Immature natural killer cell (primary cell): ENCODE measurements around the gene IQGAP1. TPM values are rescaled to one million over a fixed set of nuclear protein-coding genes. Genes with fewer than 3 reads are reported as not detected.

Experiments used
- DNase-seq, 3 donors: peaks; one replicate each; pipeline ENCODE4 v3.0.0; 2022; ENCODE audit warnings: mixed read lengths in 1 of 3
- H3K27ac Mint-ChIP-seq, 6 donors: one replicate each; pipeline ENCODE4 v1.8.0; 2020; ENCODE audit warnings: mixed read lengths in 6 of 6, mild to moderate bottlenecking in 5 of 6, inconsistent platforms in 4 of 6, moderate library complexity in 3 of 6
- H3K27me3 Mint-ChIP-seq, 3 donors: one replicate each; pipeline ENCODE4 v1.8.0; 2020 to 2021; ENCODE audit warnings: low read depth in 3 of 3, mild to moderate bottlenecking in 3 of 3, mixed read lengths in 3 of 3, moderate library complexity in 3 of 3, inconsistent platforms in 1 of 3
- H3K36me3 Mint-ChIP-seq, 3 donors: one replicate each; pipeline ENCODE4 v1.8.0; 2020; ENCODE audit warnings: mixed read lengths in 3 of 3, inconsistent platforms in 2 of 3, mild to moderate bottlenecking in 2 of 3
- H3K4me1 Mint-ChIP-seq, 2 donors: one replicate each; pipeline ENCODE4 v1.8.0; 2020; ENCODE audit warnings: inconsistent platforms in 2 of 2, mild to moderate bottlenecking in 2 of 2, mixed read lengths in 2 of 2, moderate library complexity in 1 of 2
- H3K4me3 Mint-ChIP-seq, 5 donors: one replicate each; pipeline ENCODE4 v1.8.0; 2020; ENCODE audit warnings: mild to moderate bottlenecking in 5 of 5, mixed read lengths in 5 of 5, inconsistent platforms in 3 of 5, moderate library complexity in 3 of 5
- H3K9me3 Mint-ChIP-seq, 6 donors: one replicate each; pipeline ENCODE4 v1.8.0; 2020; ENCODE audit warnings: mild to moderate bottlenecking in 6 of 6, mixed read lengths in 6 of 6, inconsistent platforms in 4 of 6, moderate library complexity in 3 of 6
- polyA plus RNA-seq, 3 donors: library from polyadenylated mRNA; unstranded; fragments of 300-500 nt; fragmentation: Illumina TruSeq; gene quantifications; one replicate each; pipeline ENCODE4 v1.2.3, GENCODE V29; 2021

The IQGAP1 gene
- polyA plus RNA-seq, 3 donors from 2014 or later: 179 to 346 (median 238) TPM

DNA sequence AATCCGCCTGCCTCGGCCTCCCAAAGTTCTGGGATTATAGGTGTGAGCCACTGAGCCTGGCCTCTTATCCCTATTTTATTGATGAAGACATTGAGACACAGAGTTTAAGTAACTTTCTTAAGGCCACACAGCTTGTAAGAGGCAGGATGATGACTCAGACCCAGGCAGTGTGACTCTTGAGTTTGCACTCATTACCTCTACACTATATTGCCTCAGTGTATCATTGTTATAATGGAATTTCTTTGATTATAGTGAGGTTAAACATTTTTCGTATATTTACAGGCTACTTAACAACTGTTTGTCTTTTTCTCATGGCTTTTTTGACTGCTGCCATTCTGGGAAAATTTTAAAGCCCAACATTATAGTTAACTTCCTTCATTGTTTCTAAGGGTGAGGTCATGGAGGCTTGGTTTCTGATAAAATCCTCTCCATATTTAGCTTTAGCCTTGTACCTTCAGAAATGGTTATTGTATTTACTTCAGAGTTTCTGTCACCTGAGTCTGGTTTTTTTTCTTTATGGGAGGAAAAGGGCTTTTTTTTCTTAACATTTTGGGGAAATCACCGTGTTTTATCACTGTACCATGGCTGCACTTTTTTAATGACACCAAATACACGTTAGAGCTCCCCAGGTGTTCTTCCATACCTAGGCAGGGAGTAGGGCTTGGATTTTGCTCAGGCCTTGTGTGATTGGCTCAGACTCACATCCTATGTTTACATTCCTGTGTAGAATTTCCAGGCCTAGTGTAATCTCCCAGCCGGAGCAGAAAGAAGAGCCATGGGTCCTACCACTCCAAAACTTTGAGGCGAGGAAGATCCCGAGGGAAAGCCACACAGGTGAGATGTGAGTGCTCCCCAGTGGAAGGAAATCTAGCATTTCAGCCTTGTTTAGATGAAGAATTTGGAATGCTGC lies 29.7 kb upstream of the IQGAP1 start:
- Mint-ChIP-seq H3K27ac (no peak overlapping the region), H3K4me1 (peaks cover 28 to 29% of the 10 kb centered on the region in 2 donors), H3K9me3 (no peaks in the 10 kb centered on the region), H3K36me3 (no peaks in the 10 kb centered on the region), H3K27me3 (peaks cover 0 to 2% (median 0%) of the 10 kb centered on the region in 3 donors), H3K4me3 (no peak overlapping the region)
- no peak for DNase-seq

DNA sequence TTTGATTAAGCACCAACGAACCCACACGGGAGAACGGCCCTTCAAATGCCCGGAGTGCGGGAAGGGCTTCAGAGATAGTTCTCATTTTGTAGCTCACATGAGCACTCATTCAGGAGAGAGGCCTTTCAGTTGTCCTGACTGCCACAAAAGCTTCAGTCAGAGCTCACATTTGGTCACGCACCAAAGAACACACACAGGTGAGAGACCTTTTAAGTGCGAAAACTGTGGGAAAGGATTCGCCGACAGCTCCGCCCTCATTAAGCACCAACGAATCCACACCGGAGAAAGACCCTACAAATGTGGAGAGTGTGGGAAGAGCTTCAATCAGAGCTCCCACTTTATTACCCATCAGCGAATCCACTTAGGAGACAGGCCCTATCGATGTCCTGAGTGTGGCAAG lies 27.3 kb upstream of the IQGAP1 start:
- peak overlapping the region in 2 of 6 donors; percentile 12 to 55 for H3K27ac Mint-ChIP-seq
- peaks cover 0 to 2% (median 2%) of the 10 kb centered on the region in 3 donors for H3K27me3 Mint-ChIP-seq
- no peaks in the 10 kb centered on the region for H3K9me3 Mint-ChIP-seq
- peaks cover 33 to 36% of the 10 kb centered on the region in 2 donors for H3K4me1 Mint-ChIP-seq
- H3K36me3 Mint-ChIP-seq: no peaks in the 10 kb centered on the region
- DNase-seq: no peak
- no peak overlapping the region for H3K4me3 Mint-ChIP-seq

DNA sequence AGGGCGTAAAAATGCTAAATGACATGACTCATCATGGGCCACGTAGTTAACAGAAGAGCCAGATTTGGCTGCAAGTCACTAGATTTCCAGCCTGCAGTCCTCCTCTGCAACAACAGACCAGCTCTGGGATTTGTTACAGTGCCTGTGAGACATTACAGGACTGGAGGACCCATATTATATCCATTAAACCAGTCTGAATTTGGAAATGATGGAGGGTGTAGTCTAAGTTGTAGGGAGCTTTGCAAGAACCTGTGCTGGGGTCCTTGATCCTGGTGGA lies 25.2 kb upstream of the IQGAP1 start:
- H3K27me3 Mint-ChIP-seq: peaks cover 0 to 2% (median 2%) of the 10 kb centered on the region in 3 donors
- DNase-seq: no peak
- H3K9me3 Mint-ChIP-seq: no peaks in the 10 kb centered on the region
- H3K27ac Mint-ChIP-seq: peak overlapping the region; percentile 1 to 83 (median 52)
- H3K36me3 Mint-ChIP-seq: no peaks in the 10 kb centered on the region
- H3K4me1 Mint-ChIP-seq: peaks cover 33 to 39% of the 10 kb centered on the region in 2 donors
- H3K4me3 Mint-ChIP-seq: peak overlapping the region in 3 of 5 donors; percentile 11 to 67 (median 63)

DNA sequence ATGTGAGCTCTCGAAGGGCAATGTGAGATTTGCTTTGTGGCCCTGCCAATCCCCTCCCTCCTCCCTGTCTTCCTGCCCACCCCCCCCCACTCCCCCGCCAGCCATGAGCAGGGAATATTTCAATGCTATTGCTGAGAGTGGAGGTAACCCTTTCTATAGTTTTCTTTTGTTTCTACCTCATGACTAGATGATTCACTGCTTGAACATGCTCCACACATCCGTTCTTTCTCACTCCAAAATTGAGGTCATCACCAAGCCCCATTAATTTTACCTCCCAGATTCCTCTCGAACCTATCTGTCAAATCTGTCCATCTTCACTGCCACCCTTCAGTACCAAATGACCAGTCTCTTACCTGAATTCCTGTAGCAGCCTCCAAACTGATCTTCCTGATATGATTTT lies 23.8 kb upstream of the IQGAP1 start:
- no peak for DNase-seq
- Mint-ChIP-seq H3K36me3 (no peaks in the 10 kb centered on the region), H3K9me3 (no peaks in the 10 kb centered on the region), H3K4me3 (no peak overlapping the region), H3K27me3 (peaks cover 0 to 3% (median 2%) of the 10 kb centered on the region in 3 donors), H3K4me1 (peaks cover 33 to 40% of the 10 kb centered on the region in 2 donors), H3K27ac (peak overlapping the region in 2 of 6 donors; percentile 24 to 76)

DNA sequence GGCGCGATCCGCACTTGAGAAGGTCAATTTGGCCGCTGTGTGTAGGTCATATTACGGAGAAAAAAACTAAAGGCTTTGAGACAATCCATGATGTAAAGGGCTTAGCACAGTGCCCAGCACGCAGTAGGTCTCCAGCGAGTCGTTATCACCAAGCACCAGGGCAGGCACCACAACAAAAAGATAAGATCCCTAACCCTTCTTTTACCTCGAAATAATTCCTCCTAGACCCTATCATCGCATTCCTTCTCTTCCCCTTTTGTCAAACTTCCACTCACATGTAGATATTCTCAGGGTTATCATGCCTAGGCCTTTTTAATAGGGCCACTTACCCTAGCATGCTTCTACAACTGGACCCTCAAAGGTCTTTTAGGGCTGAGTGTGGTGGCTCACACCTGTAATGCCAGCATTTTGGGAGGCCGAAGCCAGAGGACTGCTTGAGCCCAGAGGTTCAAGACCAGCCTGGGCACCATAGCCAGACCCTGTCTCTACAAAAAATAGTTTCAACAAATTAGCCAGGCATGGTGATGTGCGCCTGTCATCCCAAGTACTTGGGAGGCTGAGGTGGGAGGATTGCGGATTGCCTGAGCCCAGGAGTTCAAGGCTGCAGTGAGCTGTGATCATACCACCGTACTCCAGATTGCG lies 22.5 kb upstream of the IQGAP1 start:
- H3K4me3 Mint-ChIP-seq: no peak overlapping the region
- peaks cover 0 to 3% (median 0%) of the 10 kb centered on the region in 3 donors for H3K27me3 Mint-ChIP-seq
- H3K36me3 Mint-ChIP-seq: no peaks in the 10 kb centered on the region
- H3K27ac Mint-ChIP-seq: peak overlapping the region in 1 of 6 donors; percentile 42
- H3K9me3 Mint-ChIP-seq: no peaks in the 10 kb centered on the region
- H3K4me1 Mint-ChIP-seq: peaks cover 26 to 34% of the 10 kb centered on the region in 2 donors
- no peak for DNase-seq

DNA sequence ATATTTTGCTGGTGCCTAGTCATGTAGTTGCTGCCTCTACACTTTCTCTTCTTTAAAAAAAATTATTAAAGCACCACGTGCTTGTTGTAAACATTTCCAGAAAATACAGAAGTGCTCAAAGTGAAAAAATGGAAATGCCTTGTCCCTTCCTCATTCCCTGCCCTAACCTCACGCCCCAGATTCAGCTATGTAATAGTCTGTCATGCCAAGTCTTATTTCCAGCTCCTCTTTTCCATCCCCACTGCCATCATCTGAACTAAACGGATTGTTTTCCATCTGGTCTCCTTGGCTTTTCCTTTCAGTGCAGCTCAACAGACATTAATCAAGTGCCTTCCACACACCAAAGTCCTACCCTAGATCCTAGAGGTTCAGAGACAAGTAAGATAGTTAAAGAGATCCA lies 20.5 kb upstream of the IQGAP1 start:
- H3K4me1 Mint-ChIP-seq: peaks cover 12 to 18% of the 10 kb centered on the region in 2 donors
- H3K36me3 Mint-ChIP-seq: no peaks in the 10 kb centered on the region
- DNase-seq: no peak
- H3K9me3 Mint-ChIP-seq: no peaks in the 10 kb centered on the region
- peaks cover 0 to 3% (median 0%) of the 10 kb centered on the region in 3 donors for H3K27me3 Mint-ChIP-seq
- H3K4me3 Mint-ChIP-seq: no peak overlapping the region
- no peak overlapping the region for H3K27ac Mint-ChIP-seq

DNA sequence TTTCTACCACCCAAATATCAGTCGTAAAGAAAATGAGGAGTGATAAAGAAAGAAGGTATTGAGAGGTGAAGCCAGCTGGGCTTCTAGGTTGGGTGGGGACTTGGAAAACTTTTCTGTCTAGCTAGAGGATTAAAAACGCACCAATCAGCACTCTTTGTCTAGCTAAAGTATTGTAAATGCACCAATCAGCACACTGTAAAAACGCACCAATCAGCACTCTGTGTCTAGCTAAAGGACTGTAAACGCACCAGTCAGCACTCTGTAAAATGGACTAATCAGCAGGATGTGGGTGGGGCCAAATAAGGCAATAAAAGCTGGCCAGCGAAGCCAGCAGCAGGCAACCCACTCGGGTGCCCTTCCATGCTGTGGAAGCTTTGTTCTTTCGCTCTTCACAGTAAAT lies 13.0 kb upstream of the IQGAP1 start:
- H3K4me3 Mint-ChIP-seq: peak overlapping the region; percentile 18 to 74 (median 51)
- peaks cover 2 to 13% (median 5%) of the 10 kb centered on the region in 6 donors for H3K9me3 Mint-ChIP-seq
- peaks cover 0 to 5% (median 4%) of the 10 kb centered on the region in 3 donors for H3K27me3 Mint-ChIP-seq
- peaks cover 50 to 52% of the 10 kb centered on the region in 2 donors for H3K4me1 Mint-ChIP-seq
- no peak for DNase-seq
- H3K36me3 Mint-ChIP-seq: peaks cover 0 to 7% (median 7%) of the 10 kb centered on the region in 3 donors
- H3K27ac Mint-ChIP-seq: peak overlapping the region in 2 of 6 donors; percentile 61 to 75

DNA sequence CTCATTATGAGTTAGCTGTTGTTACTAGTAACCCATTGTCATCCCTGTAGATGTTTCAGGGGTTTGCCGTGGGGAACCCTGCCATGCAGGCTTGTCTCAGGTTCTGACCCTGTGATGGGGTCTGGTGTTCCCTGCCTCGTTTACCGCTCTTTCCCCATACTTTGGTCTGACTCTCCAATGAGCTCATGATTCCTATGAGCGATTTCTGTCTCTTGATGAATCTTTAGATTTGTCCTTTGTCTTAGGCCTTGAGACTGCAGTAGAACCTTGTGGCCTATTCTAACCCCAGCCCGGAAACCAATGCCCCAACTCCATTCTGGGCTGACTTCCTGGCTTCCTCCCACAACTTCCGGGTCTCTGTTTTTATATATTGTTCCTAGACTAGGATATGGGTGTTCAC lies 11.3 kb upstream of the IQGAP1 start:
- Mint-ChIP-seq H3K9me3 (peaks cover 4 to 19% (median 9%) of the 10 kb centered on the region in 6 donors), H3K27ac (peak overlapping the region; percentile 78 to 93 (median 87)), H3K36me3 (peaks cover 4 to 12% (median 7%) of the 10 kb centered on the region in 3 donors), H3K4me3 (peak overlapping the region; percentile 74 to 87 (median 79)), H3K4me1 (peaks cover 50 to 56% of the 10 kb centered on the region in 2 donors), H3K27me3 (peaks cover 2 to 5% (median 4%) of the 10 kb centered on the region in 3 donors)
- peak; percentile 77 to 81 (median 79) for DNase-seq

DNA sequence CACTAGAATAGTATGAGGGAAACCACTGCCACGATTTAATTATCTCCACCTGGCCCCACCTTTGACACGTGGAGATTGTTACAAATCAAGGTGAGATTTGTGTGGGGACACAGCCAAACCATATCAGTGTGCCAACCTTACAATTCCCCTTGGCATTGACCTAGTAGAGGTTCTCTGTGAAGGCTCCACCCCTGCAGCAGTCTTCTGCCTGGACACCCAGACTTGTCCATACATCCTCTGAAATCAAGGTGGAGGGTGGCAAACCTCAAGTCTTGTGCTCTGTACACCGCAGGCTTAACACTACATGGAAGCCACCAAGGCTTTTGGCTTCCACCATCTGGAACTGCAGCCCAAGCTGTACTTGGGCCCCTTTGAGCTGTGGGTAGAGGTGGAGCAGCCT lies 8.8 kb upstream of the IQGAP1 start:
- Mint-ChIP-seq H3K4me1 (peaks cover 50 to 52% of the 10 kb centered on the region in 2 donors), H3K27me3 (peaks cover 2 to 5% (median 4%) of the 10 kb centered on the region in 3 donors), H3K27ac (peak overlapping the region in 1 of 6 donors; percentile 69), H3K9me3 (peaks cover 4 to 19% (median 9%) of the 10 kb centered on the region in 6 donors), H3K36me3 (peaks cover 4 to 12% (median 7%) of the 10 kb centered on the region in 3 donors), H3K4me3 (no peak overlapping the region)
- DNase-seq: no peak

DNA sequence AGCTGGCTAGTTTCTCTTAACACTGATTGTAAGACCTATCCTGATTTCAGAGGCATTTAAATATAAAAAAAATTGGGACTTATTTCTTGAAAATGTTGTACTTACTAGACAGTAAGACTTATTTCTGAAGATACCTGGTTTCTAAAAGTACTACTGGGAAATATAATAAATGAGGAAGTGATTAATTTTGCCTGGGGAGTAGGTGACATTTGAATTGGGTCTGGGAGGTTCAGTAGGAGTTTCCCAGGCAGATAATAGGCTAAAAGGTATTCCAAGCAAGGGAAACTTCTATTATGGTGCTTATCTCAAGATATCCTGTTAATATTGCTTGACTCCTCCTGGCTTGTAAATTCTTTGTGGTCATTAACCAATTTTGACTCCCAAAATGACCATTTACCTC lies 6.5 kb upstream of the IQGAP1 start:
- no peak for DNase-seq
- Mint-ChIP-seq H3K4me1 (peaks cover 33 to 34% of the 10 kb centered on the region in 2 donors), H3K9me3 (peaks cover 4 to 19% (median 9%) of the 10 kb centered on the region in 6 donors), H3K4me3 (no peak overlapping the region), H3K36me3 (peaks cover 0 to 12% (median 4%) of the 10 kb centered on the region in 3 donors), H3K27me3 (peaks cover 2 to 5% (median 4%) of the 10 kb centered on the region in 3 donors), H3K27ac (peak overlapping the region in 1 of 6 donors; percentile 36)

DNA sequence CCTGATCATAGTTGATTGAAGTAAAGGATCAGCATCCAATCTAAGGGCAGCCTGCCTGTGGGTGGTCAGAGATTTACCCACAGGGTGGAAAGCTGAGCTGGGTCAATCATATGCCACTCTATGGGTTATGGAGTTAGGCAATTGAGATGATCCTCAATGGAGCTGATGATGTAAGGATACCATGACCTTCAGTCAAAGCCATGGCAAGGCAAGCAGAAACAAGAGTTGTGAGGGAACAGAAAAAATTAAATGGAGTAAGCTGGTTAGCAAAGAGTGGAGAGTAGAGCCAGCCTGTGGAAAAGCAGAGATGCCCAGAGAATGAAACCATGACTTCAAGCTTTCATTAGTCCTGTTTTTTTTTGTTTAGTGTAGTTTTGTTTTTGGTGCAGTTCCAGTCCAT lies 5.7 kb upstream of the IQGAP1 start:
- no peak for DNase-seq
- H3K27me3 Mint-ChIP-seq: peaks cover 1 to 3% (median 2%) of the 10 kb centered on the region in 3 donors
- peaks cover 27 to 29% of the 10 kb centered on the region in 2 donors for H3K4me1 Mint-ChIP-seq
- peak overlapping the region in 1 of 6 donors; percentile 10 for H3K27ac Mint-ChIP-seq
- H3K9me3 Mint-ChIP-seq: peaks cover 4 to 19% (median 9%) of the 10 kb centered on the region in 6 donors
- H3K4me3 Mint-ChIP-seq: no peak overlapping the region
- H3K36me3 Mint-ChIP-seq: peaks cover 0 to 12% (median 4%) of the 10 kb centered on the region in 3 donors

DNA sequence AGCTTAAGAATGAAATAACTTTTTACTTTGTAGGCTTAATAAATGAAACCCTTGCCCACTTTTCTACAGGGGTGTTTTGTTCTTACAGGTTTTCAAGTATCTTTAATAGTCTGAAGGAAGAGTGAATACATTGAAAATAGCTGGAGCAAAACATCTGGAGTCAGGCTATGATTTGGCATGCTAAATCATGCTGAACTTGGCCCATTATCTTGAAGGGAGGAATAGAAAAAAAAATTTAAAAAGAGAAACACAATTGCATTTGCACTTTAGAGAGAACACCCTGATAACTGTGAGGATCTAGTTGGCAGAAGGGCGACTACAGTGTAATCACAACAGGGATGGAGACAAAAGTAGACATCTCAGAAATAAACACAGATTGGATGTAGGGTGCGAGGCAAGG lies 1.8 kb upstream of the IQGAP1 start:
- Mint-ChIP-seq H3K4me3 (peak overlapping the region in 4 of 5 donors; percentile 28 to 73 (median 44)), H3K27ac (peak overlapping the region in 5 of 6 donors; percentile 49 to 80 (median 70)), H3K27me3 (peaks cover 1 to 8% (median 7%) of the 10 kb centered on the region in 3 donors), H3K9me3 (no peaks in the 10 kb centered on the region), H3K36me3 (peaks cover 5 to 12% (median 10%) of the 10 kb centered on the region in 3 donors), H3K4me1 (peaks cover 36 to 42% of the 10 kb centered on the region in 2 donors)
- DNase-seq: no peak

DNA sequence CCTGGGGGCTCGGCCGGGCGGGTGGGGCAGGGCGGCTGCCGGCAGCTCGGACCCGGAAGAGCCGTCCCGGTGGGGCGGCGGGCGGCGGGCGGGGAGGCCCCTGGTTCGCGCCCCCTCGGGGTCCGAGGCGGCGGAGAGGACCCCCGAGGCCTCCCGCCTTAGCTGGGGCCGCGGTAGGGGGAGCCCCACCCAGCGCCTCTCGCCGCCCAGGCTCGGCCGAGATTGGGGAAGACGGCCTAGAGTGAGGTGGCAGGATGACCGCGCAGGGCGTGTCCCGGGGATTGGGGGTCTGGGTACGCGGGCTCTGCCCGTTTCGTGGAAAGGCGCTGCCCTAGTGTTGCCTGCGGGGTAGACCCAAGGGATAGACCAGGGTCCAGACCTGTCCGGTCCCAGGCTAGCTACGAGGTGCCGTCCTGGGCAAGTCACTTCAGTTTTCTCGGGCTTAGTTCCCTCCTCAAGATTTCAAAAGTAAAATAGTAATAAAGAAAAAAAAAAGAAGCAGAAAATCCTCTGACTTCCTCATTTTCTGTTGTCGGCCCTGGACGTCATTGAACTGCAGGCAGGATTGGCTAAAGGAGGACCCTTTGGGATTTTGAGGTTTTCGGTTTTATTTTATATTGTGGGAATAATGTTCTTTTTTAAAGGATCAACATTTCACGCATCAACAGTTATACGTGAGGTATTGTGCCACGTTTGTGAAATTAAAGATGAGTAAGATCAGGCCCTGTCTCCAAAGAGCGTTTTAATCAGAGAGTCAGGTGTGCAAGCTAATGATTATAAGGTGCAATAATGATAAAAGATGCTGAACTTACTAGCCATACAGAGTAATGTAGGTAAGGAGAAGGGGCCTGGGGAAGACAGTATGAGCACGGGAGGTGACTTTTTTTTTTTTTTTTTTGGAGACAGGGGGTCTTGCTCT lies 679 bp downstream of the IQGAP1 start:
- Mint-ChIP-seq H3K4me1 (peaks cover 61 to 68% of the 10 kb centered on the region in 2 donors), H3K9me3 (no peaks in the 10 kb centered on the region), H3K4me3 (peak overlapping the region; percentile 91 to 96 (median 93)), H3K27ac (peak overlapping the region; percentile 88 to 97 (median 94)), H3K27me3 (peaks cover 1 to 8% (median 7%) of the 10 kb centered on the region in 3 donors), H3K36me3 (peaks cover 11 to 25% (median 12%) of the 10 kb centered on the region in 3 donors)
- peak; percentile 56 to 68 (median 64) for DNase-seq
